BE2C (cell line): ENCODE results near the gene FOLR2.

Experiments used
- DNase-seq: peaks from one replicate; pipeline ENCODE4 v3.0.0-alpha.2; 2020
- H3K27me3 ChIP-seq: fragments of 250-450 bp; sonication (Bioruptor Pico); 2 replicates; pipeline ENCODE4 v1.5.1; 2020; ENCODE audit warnings: mild to moderate bottlenecking
- H3K36me3 ChIP-seq: fragments of 250-450 bp; sonication (Bioruptor Pico); 2 replicates; pipeline ENCODE4 v1.5.1; 2020; ENCODE audit warnings: mild to moderate bottlenecking
- H3K4me1 ChIP-seq: fragments of 250-450 bp; sonication (Bioruptor Pico); 2 replicates; pipeline ENCODE4 v1.5.1; 2020
- H3K4me3 ChIP-seq: 2 replicates; pipeline ENCODE4 v1.5.1; 2011; ENCODE audit warnings: low read depth, low read length
- H3K9me3 ChIP-seq: fragments of 250-450 bp; sonication (Bioruptor Pico); 2 replicates; pipeline ENCODE4 v1.5.1; 2020
- TF ChIP-seq, protein P1 (sequence below): IDR thresholded peaks from 2 replicates; pipeline ENCODE4 v1.5.1; 2012; ENCODE audit warnings: mild to moderate bottlenecking, low read depth, low read length

Gene FOLR2

DNA sequence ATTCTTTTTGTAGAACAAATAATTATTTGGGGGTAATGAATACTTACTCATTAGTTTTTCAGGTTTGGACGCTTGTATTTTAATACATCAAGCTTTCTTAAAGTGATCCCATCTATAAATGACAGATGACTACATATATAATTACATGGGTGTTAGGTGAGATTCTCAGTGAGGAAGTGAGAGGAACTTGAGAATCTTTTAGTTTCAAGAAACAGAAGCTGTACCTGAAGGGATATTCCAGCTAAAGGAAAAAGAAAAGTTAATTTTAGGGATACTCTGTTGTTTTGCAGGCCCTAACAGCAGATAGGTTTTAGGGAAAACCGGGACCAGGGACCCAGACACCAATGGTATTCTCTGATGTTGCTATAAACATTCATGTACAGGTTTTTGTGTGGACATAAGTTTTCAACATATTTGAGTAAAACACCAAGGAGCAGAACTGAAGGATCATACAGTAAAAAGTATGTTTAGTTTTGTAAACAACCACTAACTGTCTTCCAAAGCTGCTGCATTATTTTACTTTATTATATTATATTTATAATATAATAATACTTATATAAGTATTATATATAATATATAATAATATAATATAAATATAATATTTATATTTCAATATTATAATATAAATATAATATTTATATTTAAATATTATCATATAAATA is 51.5 kb downstream of the FOLR2 start:
- DNase-seq = no peak
- Histone ChIP-seq H3K36me3 (no peaks in the 10 kb centered on the region), H3K4me1 (no peaks in the 10 kb centered on the region), H3K4me3 (no peak overlapping the region), H3K27me3 (no peaks in the 10 kb centered on the region), H3K9me3 (no peaks in the 10 kb centered on the region)
- TF ChIP-seq, protein P1, sequence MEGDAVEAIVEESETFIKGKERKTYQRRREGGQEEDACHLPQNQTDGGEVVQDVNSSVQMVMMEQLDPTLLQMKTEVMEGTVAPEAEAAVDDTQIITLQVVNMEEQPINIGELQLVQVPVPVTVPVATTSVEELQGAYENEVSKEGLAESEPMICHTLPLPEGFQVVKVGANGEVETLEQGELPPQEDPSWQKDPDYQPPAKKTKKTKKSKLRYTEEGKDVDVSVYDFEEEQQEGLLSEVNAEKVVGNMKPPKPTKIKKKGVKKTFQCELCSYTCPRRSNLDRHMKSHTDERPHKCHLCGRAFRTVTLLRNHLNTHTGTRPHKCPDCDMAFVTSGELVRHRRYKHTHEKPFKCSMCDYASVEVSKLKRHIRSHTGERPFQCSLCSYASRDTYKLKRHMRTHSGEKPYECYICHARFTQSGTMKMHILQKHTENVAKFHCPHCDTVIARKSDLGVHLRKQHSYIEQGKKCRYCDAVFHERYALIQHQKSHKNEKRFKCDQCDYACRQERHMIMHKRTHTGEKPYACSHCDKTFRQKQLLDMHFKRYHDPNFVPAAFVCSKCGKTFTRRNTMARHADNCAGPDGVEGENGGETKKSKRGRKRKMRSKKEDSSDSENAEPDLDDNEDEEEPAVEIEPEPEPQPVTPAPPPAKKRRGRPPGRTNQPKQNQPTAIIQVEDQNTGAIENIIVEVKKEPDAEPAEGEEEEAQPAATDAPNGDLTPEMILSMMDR = no peak
